ENCODE measurements around the gene AMY1C.
"Not testable (repeated sequence)": the region's sequence is repeated elsewhere in the genome, so short reads cannot be mapped to it uniquely, and the experiment has no call there.

The AMY1C gene

GRCh38 chr1:103749598-103749997 lies at the start of gene AMY1C:
Gene AMY1C (plus strand): TSS chr1:103749898. CDS start chr1:103750470, 572 bp downstream.
- not testable (repeated sequence) for DNase-seq

DNA sequence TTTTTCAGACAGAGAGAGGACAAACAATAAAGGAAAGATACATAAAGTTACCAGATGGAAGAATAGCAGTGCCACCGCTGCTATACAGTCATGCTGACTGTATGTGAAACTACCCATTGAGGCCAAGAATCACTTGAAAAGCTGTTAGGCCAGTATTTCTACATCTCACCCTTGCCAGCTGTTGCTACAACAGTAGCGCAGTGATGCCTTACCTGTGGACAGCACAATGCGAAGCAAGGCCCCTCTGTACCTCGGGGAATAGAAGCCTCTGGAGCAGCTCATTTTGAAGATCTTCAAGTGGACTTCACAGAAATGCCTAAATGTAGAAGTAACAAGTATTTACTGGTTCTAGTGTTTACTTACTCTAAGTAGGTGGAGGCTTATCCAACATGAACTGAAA lies 49.0 kb upstream of the AMY1C start:
- DNase-seq, result not testable (repeated sequence)

GRCh38 chr1:103701256-103701655 lies 48.4 kb upstream of the AMY1C start:
- DNase-seq, result not testable (repeated sequence)

DNA sequence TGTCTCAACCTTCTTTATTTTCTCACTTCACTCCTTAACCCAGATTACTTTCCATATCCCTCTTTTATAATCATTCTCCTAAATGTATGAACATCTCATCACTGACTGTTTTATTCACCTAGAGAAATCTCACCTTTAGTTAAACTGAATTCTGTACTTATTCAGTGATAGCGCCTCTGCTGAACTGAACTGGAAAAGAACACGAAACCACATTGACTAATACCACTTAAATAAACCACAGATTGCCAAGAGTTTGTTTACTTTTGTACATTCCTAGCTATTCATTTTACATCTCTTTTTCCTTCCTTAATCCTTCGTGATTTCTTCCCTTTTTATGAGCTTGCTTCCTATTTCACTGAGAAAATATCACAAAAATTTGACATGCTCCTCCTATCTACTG lies 42.0 kb upstream of the AMY1C start:
- not testable (repeated sequence) for DNase-seq

DNA sequence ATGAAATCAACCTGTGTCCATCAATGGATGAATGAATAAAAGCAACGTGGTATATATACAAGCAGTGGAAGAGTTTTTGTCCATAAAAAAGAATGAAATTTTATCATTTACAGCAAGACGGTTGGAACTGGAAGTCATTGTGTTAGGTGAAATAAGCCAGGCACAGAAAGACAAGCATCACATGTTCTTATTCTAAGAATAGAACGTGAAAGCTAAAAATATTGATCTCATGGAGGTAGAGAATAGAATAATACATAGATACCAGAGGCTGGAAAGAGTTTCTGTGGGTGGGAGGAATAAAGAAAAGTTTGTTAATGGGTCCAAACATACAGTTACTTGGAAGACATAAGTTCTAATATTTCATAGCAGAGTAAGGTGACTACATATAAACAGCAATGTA lies 39.3 kb upstream of the AMY1C start:
- not testable (repeated sequence) for DNase-seq

DNA sequence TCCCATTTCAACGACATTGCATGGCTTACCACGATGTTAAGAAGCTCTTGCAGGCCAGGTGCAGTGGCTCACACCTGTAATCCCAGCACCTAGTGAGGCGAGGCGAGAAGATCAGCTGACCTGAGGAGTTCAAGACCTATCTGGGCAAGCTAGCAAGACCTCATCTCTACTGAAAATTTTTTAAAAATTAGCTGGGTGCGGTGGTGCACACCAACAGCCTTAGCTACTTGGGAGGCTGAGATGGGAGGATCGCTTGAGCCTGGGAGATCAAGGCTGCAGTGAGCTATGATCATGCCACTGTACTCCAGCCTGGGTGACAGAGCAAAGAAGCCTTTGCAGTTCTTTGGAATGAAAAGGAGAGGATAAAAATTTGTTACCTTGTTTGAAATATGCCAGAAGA lies 32.3 kb upstream of the AMY1C start:
- not testable (repeated sequence) for DNase-seq

DNA sequence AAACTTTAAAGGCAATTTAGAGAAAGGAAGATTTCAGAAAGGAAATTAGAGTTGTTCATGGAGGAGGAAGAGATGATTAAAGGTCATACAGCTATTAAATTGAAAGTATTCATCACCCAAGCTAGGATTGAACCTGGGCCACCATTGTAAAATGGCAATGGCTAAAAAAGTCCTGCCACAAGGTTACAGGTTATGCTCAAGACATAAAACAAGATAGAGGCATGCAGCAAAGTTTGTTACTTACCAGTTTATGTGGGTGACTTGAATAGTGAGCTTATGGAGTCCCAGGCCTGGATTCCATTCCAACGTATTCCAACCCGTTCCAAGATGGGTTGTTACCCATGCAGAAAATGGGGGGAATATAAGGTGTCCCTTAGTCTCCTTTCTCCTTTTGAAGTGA lies 28.2 kb upstream of the AMY1C start:
- DNase-seq, result not testable (repeated sequence)

DNA sequence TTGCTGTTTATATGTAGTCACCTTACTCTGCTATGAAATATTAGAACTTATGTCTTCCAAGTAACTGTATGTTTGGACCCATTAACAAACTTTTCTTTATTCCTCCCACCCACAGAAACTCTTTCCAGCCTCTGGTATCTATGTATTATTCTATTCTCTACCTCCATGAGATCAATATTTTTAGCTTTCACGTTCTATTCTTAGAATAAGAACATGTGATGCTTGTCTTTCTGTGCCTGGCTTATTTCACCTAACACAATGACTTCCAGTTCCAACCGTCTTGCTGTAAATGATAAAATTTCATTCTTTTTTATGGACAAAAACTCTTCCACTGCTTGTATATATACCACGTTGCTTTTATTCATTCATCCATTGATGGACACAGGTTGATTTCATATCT lies 14.4 kb upstream of the AMY1C start:
- not testable (repeated sequence) for DNase-seq

DNA sequence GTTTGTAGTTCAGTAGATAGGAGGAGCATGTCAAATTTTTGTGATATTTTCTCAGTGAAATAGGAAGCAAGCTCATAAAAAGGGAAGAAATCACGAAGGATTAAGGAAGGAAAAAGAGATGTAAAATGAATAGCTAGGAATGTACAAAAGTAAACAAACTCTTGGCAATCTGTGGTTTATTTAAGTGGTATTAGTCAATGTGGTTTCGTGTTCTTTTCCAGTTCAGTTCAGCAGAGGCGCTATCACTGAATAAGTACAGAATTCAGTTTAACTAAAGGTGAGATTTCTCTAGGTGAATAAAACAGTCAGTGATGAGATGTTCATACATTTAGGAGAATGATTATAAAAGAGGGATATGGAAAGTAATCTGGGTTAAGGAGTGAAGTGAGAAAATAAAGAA lies 11.7 kb upstream of the AMY1C start:
- DNase-seq, result not testable (repeated sequence)

DNA sequence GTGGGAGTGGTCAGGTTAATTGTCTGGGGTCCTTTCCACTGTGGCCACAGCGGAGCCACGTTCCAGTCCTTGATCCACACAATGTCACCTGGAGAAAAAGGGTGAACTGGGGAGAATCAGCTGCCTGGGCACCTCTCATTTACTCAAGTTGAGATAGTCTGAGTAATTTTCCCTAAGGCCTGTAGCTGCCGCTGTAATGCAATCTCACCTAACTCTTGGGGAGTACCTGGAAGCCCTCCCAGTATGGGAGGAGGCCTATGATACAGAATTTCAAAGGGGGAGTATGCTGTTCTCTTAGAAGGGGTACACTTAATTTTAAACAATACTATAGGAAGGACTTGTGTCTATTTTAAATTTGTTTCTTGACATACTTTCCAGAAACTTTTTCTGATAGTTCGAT lies 5.2 kb upstream of the AMY1C start:
- DNase-seq, result not testable (repeated sequence)

DNA sequence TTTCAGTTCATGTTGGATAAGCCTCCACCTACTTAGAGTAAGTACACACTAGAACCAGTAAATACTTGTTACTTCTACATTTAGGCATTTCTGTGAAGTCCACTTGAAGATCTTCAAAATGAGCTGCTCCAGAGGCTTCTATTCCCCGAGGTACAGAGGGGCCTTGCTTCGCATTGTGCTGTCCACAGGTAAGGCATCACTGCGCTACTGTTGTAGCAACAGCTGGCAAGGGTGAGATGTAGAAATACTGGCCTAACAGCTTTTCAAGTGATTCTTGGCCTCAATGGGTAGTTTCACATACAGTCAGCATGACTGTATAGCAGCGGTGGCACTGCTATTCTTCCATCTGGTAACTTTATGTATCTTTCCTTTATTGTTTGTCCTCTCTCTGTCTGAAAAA lies 4.7 kb upstream of the AMY1C start:
- not testable (repeated sequence) for DNase-seq

- not testable (repeated sequence) for DNase-seq
Measured at GRCh38 chr1:103748273-103748672, 1.4 kb upstream of the AMY1C start.

GRCh38 chr1:103761896-103762295 lies 12.2 kb downstream of the AMY1C start:
- no peak for DNase-seq

GRCh38 chr1:103779932-103780331 lies 30.2 kb downstream of the AMY1C start:
- no peak for DNase-seq

- no peak for DNase-seq
Measured at GRCh38 chr1:103783944-103784377, 34.3 kb downstream of the AMY1C start.

GRCh38 chr1:103788377-103788776 lies 38.7 kb downstream of the AMY1C start:
- DNase-seq, result peak; percentile 4

GRCh38 chr1:103790172-103790571 lies 40.5 kb downstream of the AMY1C start:
- DNase-seq, result no peak

Measured in NCI-H2171 treated with DMSO at 0.1 percent for 48 hours (cell line).